ENCODE measurements around the gene RAB33B. TPM values are rescaled to one million over a fixed set of nuclear protein-coding genes. Genes with fewer than 3 reads are reported as not detected.

Gene RAB33B
- total RNA-seq, 4 donors from 2014 or later: 8.1 to 12.3 (median 10.8) TPM

DNA sequence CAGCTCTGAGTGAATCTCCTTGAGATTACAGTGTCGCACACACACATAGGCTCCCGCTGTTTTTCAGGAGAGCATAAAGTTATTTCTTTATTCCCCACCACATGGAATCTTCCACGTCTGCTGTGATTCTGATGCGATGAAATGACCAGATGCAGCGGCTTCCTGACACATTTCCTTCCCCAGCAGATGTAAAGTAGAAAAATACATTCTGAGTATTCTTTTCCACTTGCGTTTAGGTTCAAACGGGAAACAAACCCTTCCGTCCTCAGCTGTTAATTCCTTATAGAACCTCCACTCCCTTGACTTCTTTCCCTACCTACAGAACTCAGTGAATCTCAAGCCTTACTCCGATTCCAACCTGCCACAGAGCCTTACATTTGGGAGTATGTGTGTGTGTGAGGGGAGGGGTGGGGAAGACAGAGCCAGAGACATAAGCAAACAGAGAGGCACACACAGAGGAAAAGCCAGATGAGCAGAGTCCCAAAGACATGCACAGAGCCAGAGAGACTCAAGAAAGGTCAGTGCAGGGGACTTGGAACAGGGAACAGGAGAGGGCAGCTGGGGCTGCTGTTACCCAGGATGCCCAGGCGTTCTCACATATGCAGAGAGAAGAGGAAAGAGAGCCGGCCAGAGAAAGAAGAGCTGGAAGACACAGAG, 54.8 kb downstream of the RAB33B start:
- intact Hi-C loops (cut with DNase I; ENCODE audit: low total_unique reads): no loop called here
- TF ChIP-seq, protein P1, sequence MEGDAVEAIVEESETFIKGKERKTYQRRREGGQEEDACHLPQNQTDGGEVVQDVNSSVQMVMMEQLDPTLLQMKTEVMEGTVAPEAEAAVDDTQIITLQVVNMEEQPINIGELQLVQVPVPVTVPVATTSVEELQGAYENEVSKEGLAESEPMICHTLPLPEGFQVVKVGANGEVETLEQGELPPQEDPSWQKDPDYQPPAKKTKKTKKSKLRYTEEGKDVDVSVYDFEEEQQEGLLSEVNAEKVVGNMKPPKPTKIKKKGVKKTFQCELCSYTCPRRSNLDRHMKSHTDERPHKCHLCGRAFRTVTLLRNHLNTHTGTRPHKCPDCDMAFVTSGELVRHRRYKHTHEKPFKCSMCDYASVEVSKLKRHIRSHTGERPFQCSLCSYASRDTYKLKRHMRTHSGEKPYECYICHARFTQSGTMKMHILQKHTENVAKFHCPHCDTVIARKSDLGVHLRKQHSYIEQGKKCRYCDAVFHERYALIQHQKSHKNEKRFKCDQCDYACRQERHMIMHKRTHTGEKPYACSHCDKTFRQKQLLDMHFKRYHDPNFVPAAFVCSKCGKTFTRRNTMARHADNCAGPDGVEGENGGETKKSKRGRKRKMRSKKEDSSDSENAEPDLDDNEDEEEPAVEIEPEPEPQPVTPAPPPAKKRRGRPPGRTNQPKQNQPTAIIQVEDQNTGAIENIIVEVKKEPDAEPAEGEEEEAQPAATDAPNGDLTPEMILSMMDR (IDR thresholded peaks at IDR 0.05): no peak
- no peak for TF ChIP-seq POLR2A (IDR thresholded peaks at IDR 0.05)
- no peak for DNase-seq (ENCODE audit: low spot score in 2 of 2)
- 78 to 80% methylated on average over 11 of the region's 11 CpGs for WGBS, 2 donors
- H3K4me3 ChIP-seq (ENCODE audit: low read depth, poor library complexity, severe bottlenecking): no peak overlapping the region

DNA sequence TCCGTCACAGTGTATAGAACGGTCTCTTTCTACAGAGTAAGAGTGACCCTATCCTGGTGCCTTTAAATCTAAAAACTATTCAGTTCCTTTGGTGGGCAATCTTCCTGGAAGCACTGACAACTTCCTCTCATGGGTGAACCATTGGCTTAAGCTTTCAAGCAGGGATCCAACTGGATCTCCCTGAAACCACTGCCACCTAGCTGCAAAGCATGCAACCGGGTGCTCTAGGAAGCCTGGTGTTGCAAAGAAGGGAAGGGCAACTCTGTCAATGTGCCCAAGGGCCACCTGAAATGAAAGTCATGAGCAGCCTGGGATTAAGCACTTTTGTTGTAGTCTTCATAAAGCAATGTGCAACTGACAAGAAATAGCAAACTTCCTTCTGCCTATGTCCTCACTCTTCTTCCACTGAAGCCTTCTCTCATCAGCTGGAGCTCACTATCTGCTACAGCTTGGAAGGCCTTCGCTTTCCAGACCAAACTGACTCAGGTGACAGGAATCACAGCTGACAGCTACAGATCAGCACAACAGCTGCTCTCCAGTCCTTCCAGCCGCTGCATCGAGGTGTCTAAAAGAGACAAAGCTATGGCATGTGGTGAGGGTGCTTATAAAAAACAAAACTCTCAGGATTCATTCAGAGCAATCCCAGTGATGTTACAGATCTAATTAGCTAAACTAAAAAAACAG, 55.9 kb downstream of the RAB33B start:
- 84 to 86% methylated on average over 6 of the region's 6 CpGs for WGBS, 2 donors
- no peak overlapping the region for H3K4me3 ChIP-seq (ENCODE audit: low read depth, poor library complexity, severe bottlenecking)
- DNase-seq (ENCODE audit: low spot score in 2 of 2): no peak
- intact Hi-C loops (cut with DNase I; ENCODE audit: low total_unique reads): no loop called here
- TF ChIP-seq POLR2A (IDR thresholded peaks at IDR 0.05): no peak
- TF ChIP-seq, protein P1 (IDR thresholded peaks at IDR 0.05): no peak

DNA sequence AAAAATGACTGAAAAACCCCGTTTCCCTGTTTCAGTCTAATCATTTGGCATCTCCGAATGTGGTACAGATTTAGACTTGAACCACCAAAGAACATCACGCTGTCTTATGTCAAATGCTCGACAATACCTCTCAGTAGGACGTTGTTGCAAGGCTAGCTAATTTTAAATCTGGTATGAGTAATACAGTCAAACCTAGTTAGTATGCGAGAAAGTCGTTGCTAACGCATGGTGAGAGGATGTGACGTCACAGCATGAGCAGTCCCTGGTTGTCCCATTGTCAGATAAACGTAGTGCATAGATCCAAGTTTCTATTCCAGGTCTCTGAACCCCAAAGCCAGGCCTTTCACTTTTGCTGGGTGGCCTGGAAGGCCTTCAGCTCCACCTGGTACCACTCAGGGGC, 57.4 kb downstream of the RAB33B start:
- WGBS, 2 donors: 78 to 82% methylated on average over 10 of the region's 10 CpGs
- no peak overlapping the region for H3K4me3 ChIP-seq (ENCODE audit: low read depth, poor library complexity, severe bottlenecking)
- intact Hi-C loops (cut with DNase I; ENCODE audit: low total_unique reads): no loop called here
- DNase-seq (ENCODE audit: low spot score in 2 of 2): no peak
- no peak for TF ChIP-seq POLR2A (IDR thresholded peaks at IDR 0.05)
- TF ChIP-seq, protein P1 (IDR thresholded peaks at IDR 0.05): no peak

DNA sequence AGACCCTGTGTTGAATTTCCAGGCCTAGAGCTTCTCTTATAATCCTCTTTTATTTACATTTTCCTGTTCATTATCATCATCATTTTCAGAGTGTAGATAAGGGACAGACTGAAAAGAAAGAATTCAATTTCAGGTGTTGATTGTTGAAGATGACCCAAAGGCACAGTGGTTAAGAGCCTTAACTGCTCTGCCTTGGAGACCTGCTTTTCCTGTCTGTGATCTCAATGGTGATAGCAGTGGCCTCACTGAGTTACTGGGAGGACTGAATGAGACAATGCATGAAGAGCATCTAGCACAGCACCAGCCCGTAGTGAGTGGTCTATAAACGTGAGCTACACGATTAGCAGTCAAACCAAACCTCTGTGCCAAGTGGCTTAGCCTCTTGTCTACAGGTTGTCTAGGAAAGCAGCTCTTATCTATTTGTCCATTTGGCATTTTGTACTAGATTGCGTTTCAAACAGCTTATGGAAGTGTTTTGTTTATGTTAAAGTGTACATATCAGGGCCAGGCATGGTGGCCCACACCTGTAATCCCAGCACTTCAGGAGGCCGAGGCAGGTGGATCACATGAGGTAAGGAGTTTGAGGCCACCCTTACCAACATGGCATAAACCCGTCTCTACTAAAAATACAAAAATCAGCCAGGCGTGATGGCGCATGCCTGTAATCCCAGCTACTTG, 60.6 kb downstream of the RAB33B start:
- no peak for DNase-seq (ENCODE audit: low spot score in 2 of 2)
- 93 to 95% methylated on average over 8 of the region's 8 CpGs for WGBS, 2 donors
- no peak overlapping the region for H3K4me3 ChIP-seq (ENCODE audit: low read depth, poor library complexity, severe bottlenecking)
- no peak for TF ChIP-seq POLR2A (IDR thresholded peaks at IDR 0.05)
- TF ChIP-seq, protein P1 (IDR thresholded peaks at IDR 0.05): no peak
- intact Hi-C loops (cut with DNase I; ENCODE audit: low total_unique reads): no loop called here

DNA sequence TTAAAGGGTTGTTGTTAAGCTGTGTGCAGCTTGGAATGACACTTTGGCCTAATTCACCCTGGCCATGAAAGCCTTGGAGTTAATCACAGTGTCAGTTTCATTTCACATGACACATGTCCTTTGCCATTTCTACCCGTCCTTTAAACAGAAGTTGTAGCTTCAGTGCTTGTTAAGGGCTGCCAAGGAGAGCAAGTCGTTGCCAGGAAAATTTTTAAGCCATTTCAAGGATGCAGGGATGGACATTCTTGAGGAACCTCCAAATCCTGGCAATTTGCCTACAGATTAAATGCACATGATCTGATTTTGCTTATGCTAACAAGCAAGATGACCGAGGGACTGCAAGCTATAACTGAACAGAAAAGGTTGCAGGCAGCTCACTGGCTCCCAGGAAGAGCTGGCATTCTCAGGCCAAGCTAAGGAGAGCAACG, 61.6 kb downstream of the RAB33B start:
- DNase-seq (ENCODE audit: low spot score in 2 of 2): no peak
- TF ChIP-seq POLR2A (IDR thresholded peaks at IDR 0.05): no peak
- TF ChIP-seq, protein P1 (IDR thresholded peaks at IDR 0.05): no peak
- 58 to 62% methylated on average over 4 of the region's 4 CpGs for WGBS, 2 donors
- intact Hi-C loops (cut with DNase I; ENCODE audit: low total_unique reads): no loop called here
- H3K4me3 ChIP-seq (ENCODE audit: low read depth, poor library complexity, severe bottlenecking): no peak overlapping the region
